ENCODE results near the gene SMCO4. TPM values are rescaled to one million over a fixed set of nuclear protein-coding genes. Genes with fewer than 3 reads are reported as not detected.

Gene SMCO4
- total RNA-seq, 1 donor from 2014 or later: 35.1 TPM

DNA sequence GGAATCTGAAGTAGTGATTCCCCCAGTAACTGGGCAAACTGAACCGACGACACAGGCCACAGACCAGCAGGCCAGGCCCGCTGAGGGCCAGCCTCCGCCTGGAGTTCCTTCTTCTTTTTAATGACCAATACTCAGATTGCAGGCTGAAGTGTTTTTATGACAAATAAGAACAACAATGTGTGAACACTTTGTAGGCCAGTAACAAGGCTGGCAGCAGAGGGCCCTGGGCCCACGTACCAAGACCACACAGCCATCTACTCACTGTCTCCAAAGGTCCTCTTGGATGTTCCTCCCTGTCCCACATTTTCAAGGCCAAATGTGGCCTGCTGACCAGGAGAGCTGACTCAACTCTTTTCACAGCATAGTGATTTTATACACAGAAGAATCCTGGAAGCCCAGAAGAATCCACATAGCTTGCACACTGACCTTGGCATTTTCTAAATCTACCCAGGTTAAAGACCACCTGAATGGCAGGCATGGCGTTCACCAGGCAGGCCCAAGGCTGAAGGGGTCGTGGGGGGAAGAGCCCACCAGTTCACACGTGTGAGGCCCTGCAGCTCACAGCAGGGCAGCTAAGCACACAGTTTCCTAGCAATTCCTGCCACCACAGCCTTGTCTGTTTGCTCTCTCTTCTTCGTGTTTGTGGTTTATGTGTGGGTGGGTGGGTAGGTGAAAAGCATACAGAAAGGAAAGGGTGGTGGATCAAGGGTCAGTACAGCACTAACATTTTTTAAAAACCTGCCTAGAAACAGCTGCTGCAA lies 13.3 kb downstream of the SMCO4 start:
- no peak for DNase-seq (ENCODE audit: low spot score)
- no peak overlapping the region for H3K27ac ChIP-seq
- Mint-ChIP-seq H3K4me3 (no peak overlapping the region), H3K36me3 (no peaks in the 10 kb centered on the region), H3K27ac (no peak overlapping the region), H3K27me3 (ENCODE audit: insufficient read depth, low read depth) (peaks cover 2% of the 10 kb centered on the region), H3K4me1 (peaks cover 35% of the 10 kb centered on the region), H3K9me3 (no peaks in the 10 kb centered on the region)
- peaks cover 73% of the 10 kb centered on the region for H3K79me2 ChIP-seq (ENCODE audit: low read depth)
- H3K4me1 ChIP-seq: peaks cover 19% of the 10 kb centered on the region
- H3K36me3 ChIP-seq: no peaks in the 10 kb centered on the region
- no peak overlapping the region for H2AFZ ChIP-seq (replicated peaks)
- no peaks in the 10 kb centered on the region for H3F3A ChIP-seq (ENCODE audit: low read depth)
- H4K20me1 ChIP-seq (ENCODE audit: low read depth): peaks cover 30% of the 10 kb centered on the region
- no peak overlapping the region for H3K4me2 ChIP-seq
- H3K9ac ChIP-seq: no peak overlapping the region
- TF ChIP-seq, protein P1, sequence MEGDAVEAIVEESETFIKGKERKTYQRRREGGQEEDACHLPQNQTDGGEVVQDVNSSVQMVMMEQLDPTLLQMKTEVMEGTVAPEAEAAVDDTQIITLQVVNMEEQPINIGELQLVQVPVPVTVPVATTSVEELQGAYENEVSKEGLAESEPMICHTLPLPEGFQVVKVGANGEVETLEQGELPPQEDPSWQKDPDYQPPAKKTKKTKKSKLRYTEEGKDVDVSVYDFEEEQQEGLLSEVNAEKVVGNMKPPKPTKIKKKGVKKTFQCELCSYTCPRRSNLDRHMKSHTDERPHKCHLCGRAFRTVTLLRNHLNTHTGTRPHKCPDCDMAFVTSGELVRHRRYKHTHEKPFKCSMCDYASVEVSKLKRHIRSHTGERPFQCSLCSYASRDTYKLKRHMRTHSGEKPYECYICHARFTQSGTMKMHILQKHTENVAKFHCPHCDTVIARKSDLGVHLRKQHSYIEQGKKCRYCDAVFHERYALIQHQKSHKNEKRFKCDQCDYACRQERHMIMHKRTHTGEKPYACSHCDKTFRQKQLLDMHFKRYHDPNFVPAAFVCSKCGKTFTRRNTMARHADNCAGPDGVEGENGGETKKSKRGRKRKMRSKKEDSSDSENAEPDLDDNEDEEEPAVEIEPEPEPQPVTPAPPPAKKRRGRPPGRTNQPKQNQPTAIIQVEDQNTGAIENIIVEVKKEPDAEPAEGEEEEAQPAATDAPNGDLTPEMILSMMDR (IDR thresholded peaks at IDR 0.05): no peak
- no peak for TF ChIP-seq EZH2 (IDR thresholded peaks at IDR 0.05)
- no peak for TF ChIP-seq EZH2phosphoT487 (IDR thresholded peaks at IDR 0.05)
- H3K4me3 ChIP-seq: no peak overlapping the region
- H3K27me3 ChIP-seq: no peaks in the 10 kb centered on the region
- H3K9me3 ChIP-seq (ENCODE audit: low read depth): no peaks in the 10 kb centered on the region

GRCh38 chr11:93528757-93529645 lies 14.2 kb downstream of the SMCO4 start:
- TF ChIP-seq EZH2phosphoT487 (IDR thresholded peaks at IDR 0.05) (no peak), EZH2 (IDR thresholded peaks at IDR 0.05) (no peak)
- TF ChIP-seq, protein P1 (IDR thresholded peaks at IDR 0.05): no peak
- Histone ChIP-seq H3K79me2 (ENCODE audit: low read depth) (peaks cover 71% of the 10 kb centered on the region), H3F3A (ENCODE audit: low read depth) (no peaks in the 10 kb centered on the region), H3K4me2 (no peak overlapping the region), H3K4me1 (peaks cover 19% of the 10 kb centered on the region), H3K9me3 (ENCODE audit: low read depth) (no peaks in the 10 kb centered on the region), H4K20me1 (ENCODE audit: low read depth) (peaks cover 36% of the 10 kb centered on the region), H3K4me3 (no peak overlapping the region), H2AFZ (replicated peaks) (no peak overlapping the region), H3K9ac (no peak overlapping the region), H3K27me3 (no peaks in the 10 kb centered on the region), H3K36me3 (no peaks in the 10 kb centered on the region), H3K27ac (no peak overlapping the region)
- no peaks in the 10 kb centered on the region for H3K9me3 Mint-ChIP-seq
- H3K36me3 Mint-ChIP-seq: no peaks in the 10 kb centered on the region
- H3K27me3 Mint-ChIP-seq (ENCODE audit: insufficient read depth, low read depth): peaks cover 2% of the 10 kb centered on the region
- no peak overlapping the region for H3K4me3 Mint-ChIP-seq
- no peak for DNase-seq (ENCODE audit: low spot score)
- peaks cover 36% of the 10 kb centered on the region for H3K4me1 Mint-ChIP-seq
- H3K27ac Mint-ChIP-seq: no peak overlapping the region

DNA sequence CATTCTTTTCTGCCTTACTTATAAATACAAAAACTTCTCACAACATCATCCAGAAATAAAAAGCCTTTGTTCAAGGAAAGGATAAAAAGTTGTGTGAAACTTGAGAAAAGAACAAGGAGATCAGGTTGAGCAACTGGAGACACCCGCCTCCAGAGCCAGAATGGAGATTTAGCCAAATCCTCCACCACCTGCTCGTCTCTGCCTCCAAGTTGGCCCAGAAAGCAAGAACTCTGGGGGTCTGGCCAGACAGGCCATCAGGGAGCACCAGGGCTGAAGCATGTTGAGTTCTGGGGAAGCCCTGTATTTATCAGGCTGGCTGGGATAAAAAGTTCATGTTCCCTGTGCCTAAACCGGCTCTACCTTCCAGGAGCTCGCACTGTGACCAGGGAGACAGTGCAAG lies 14.9 kb downstream of the SMCO4 start:
- no peak overlapping the region for H3K4me3 Mint-ChIP-seq
- peaks cover 70% of the 10 kb centered on the region for H3K79me2 ChIP-seq (ENCODE audit: low read depth)
- peaks cover 4% of the 10 kb centered on the region for H3K36me3 Mint-ChIP-seq
- H3K27ac Mint-ChIP-seq: no peak overlapping the region
- no peaks in the 10 kb centered on the region for H3K36me3 ChIP-seq
- no peak for DNase-seq (ENCODE audit: low spot score)
- peaks cover 2% of the 10 kb centered on the region for H3K27me3 Mint-ChIP-seq (ENCODE audit: insufficient read depth, low read depth)
- peaks cover 33% of the 10 kb centered on the region for H4K20me1 ChIP-seq (ENCODE audit: low read depth)
- no peak overlapping the region for H3K4me3 ChIP-seq
- no peak overlapping the region for H2AFZ ChIP-seq (replicated peaks)
- H3F3A ChIP-seq (ENCODE audit: low read depth): no peaks in the 10 kb centered on the region
- H3K4me1 Mint-ChIP-seq: peaks cover 36% of the 10 kb centered on the region
- H3K4me1 ChIP-seq: peaks cover 19% of the 10 kb centered on the region
- H3K27me3 ChIP-seq: no peaks in the 10 kb centered on the region
- H3K9ac ChIP-seq: no peak overlapping the region
- no peak overlapping the region for H3K27ac ChIP-seq
- no peaks in the 10 kb centered on the region for H3K9me3 Mint-ChIP-seq
- H3K9me3 ChIP-seq (ENCODE audit: low read depth): no peaks in the 10 kb centered on the region
- TF ChIP-seq EZH2phosphoT487 (IDR thresholded peaks at IDR 0.05) (no peak), EZH2 (IDR thresholded peaks at IDR 0.05) (no peak)
- TF ChIP-seq, protein P1 (IDR thresholded peaks at IDR 0.05): no peak
- H3K4me2 ChIP-seq: no peak overlapping the region
